Ovary (tissue), 3 donors: ENCODE results near the gene EPN1.

Source experiments
- CTCF ChIP-seq, 3 donors: fragments of 450-650 bp in 2 of 3; fragments of 200-600 bp in 1 of 3; IDR thresholded peaks; one replicate each; pipeline versions ENCODE4 v1.5.1 to v1.8.0; 2016 to 2022; ENCODE audit warnings: antibody characterized with exemption in 3 of 3, mild to moderate bottlenecking in 1 of 3
- POLR2A ChIP-seq: fragments of 450-650 bp; IDR thresholded peaks from one replicate; pipeline ENCODE4 v1.6.1; 2017; ENCODE audit warnings: antibody characterized with exemption, mild to moderate bottlenecking, moderate library complexity
- donor health status: DM: no; HTN: no; CAD: no.

- TF ChIP-seq POLR2A (no peak), CTCF (IDR thresholded peaks at IDR 0.05) (no peak)
Observed at GRCh38 chr19:55635334-55635717, 39.7 kb upstream of the EPN1 start.
